Measurements from ENCODE around the gene LHFPL3.

GRCh38 chr7:104414216-104414615, 85.8 kb downstream of the LHFPL3 start:
- no peak for TF ChIP-seq CTCF (IDR thresholded peaks at IDR 0.05 in 4 of 5, conservative IDR thresholded peaks at IDR 0.05 in 1 of 5)
- TF ChIP-seq POLR2A (IDR thresholded peaks at IDR 0.05): no peak
